Panc1 (cell line): Measurements from ENCODE around the gene ADCY2. TPM values are rescaled to one million over a fixed set of nuclear protein-coding genes. Genes with fewer than 3 reads are reported as not detected.

Source experiments
- ATAC-seq: fragments of 200-7000 bp; cut with Tn5 transposase; 2 replicates; pipeline ENCODE4 v1.9.1; 2020; ENCODE audit warnings: mild to moderate bottlenecking, moderate library complexity
- BruUV-seq: library from RNA; stranded (reverse); fragments of 400-500 nt; replicated peaks from 2 replicates; lab custom pipeline; 2021; lab: Mats Ljungman, UMichigan
- CTCF ChIA-PET: fragments of 300-600 bp; sonication (Branson Sonifier 250); formaldehyde crosslinking; loops from one replicate; lab custom pipeline; 2022; ENCODE audit warnings: antibody characterized with exemption; lab: Charles Lee
- POLR2A ChIA-PET: fragments of 300-600 bp; sonication (Branson Sonifier 250); formaldehyde crosslinking; loops from one replicate; lab custom pipeline; 2022; ENCODE audit warnings: antibody characterized with exemption; lab: Charles Lee
- DNase-seq: peaks from one replicate; pipeline ENCODE4 v3.0.0-alpha.2; 2010; ENCODE audit warnings: low read depth, low spot score
- H3K27ac ChIP-seq: 2 replicates; pipeline ENCODE4 v1.5.1; 2011; ENCODE audit warnings: mild to moderate bottlenecking, low read length, inconsistent platforms
- H3K27me3 ChIP-seq: fragments of 200-500 bp; sonication (Bioruptor generic); 2 replicates; pipeline ENCODE4 v1.6.0; 2014; ENCODE audit warnings: low read length, inconsistent platforms; ENCODE audit not compliant: control insufficient read depth, insufficient read depth
- H3K36me3 ChIP-seq: fragments of 200-500 bp; sonication (Bioruptor generic); 2 replicates; pipeline ENCODE4 v1.5.1; 2014; ENCODE audit warnings: inconsistent platforms, mild to moderate bottlenecking, low read length, moderate library complexity; ENCODE audit not compliant: control insufficient read depth, insufficient read depth
- H3K4me1 ChIP-seq: 2 replicates; pipeline ENCODE4 v1.5.1; 2011; ENCODE audit warnings: inconsistent platforms, mild to moderate bottlenecking, low read length, moderate library complexity; ENCODE audit not compliant: control insufficient read depth, insufficient read depth
- H3K4me3 ChIP-seq, 2 experiments: 2 replicates each; pipeline ENCODE4 v1.5.1; 2011 to 2012; ENCODE audit warnings: low read depth in 2 of 2, low read length in 2 of 2, mild to moderate bottlenecking in 2 of 2, inconsistent platforms in 1 of 2, moderate library complexity in 1 of 2
- H3K9me3 ChIP-seq: fragments of 200-500 bp; sonication (Bioruptor generic); 2 replicates; pipeline ENCODE4 v1.5.1; 2014; ENCODE audit warnings: low read depth, mild to moderate bottlenecking, inconsistent platforms, low read length, moderate library complexity; ENCODE audit not compliant: control insufficient read depth, insufficient read depth
- CTCF ChIP-seq: fragments of 450-650 bp; IDR thresholded peaks from 2 replicates; pipeline ENCODE4 v1.5.1; 2017; ENCODE audit warnings: mild to moderate bottlenecking
- POLR2AphosphoS5 ChIP-seq: IDR thresholded peaks from 2 replicates; pipeline ENCODE4 v1.6.1; 2012; ENCODE audit warnings: mild to moderate bottlenecking, low read depth, low read length, moderate library complexity
- SIN3A ChIP-seq: IDR thresholded peaks from 2 replicates; pipeline ENCODE4 v1.6.1; 2012; ENCODE audit warnings: low read depth, mild to moderate bottlenecking, low read length, moderate library complexity, borderline replicate concordance; ENCODE audit not compliant: insufficient read depth
- TCF7L2 ChIP-seq: IDR thresholded peaks from 2 replicates; pipeline ENCODE4 v1.6.1; 2011; ENCODE audit warnings: mild to moderate bottlenecking, low read depth, low read length, inconsistent platforms
- in situ Hi-C: cut with HindIII; loops from 2 replicates; pipeline ENCODE4 v1.10.0; 2016; ENCODE audit warnings: low sequenced_read_pairs, low pct_unique_long_range_greater_than_20kb
- intact Hi-C: fragments of 100-400 bp; cut with micrococcal nuclease; formaldehyde crosslinking; loops from one replicate; pipeline ENCODE4 v1.10.0; 2022; ENCODE audit not compliant: unreplicated experiment
- total RNA-seq: library from RNA; stranded (reverse); gene quantifications from one replicate; pipeline ENCODE4 v1.2.1, GENCODE V29; 2021; ENCODE audit not compliant: unreplicated experiment
- TF ChIP-seq, protein P1 (sequence below), 2 experiments: IDR thresholded peaks; 2 replicates each; pipeline ENCODE4 v1.6.1; 2011 to 2012; ENCODE audit warnings: low read depth in 2 of 2, control low read depth in 1 of 2, low read length in 1 of 2, mild to moderate bottlenecking in 1 of 2, moderate library complexity in 1 of 2; ENCODE audit not compliant: insufficient read depth in 1 of 2

ADCY2 gene
- total RNA-seq, 1 experiment from 2014 or later: 0.13 TPM

DNA sequence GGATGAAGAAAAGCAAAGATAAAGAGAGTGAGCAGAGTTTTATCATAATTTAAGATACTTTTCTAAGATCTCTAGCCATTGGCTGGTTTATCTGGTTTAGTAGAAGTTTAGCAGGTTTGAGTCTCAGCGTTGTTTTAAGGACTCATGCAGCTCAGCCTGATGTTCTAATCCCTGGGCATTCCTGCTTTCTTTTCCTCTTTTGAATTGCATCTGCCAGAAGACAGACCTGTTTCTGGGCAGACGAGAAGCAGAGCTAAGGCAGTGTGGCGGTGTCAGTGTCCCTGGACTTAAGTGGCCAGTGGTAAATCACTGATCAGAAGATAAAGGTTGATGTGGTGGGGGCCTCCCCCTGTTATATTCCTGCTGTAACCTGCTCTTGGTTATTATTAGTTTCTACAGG is 138.6 kb downstream of the ADCY2 start:
- ATAC-seq (no peak), DNase-seq (no peak)
- no peak for TF ChIP-seq SIN3A
- no peak for TF ChIP-seq CTCF
- no peak for TF ChIP-seq TCF7L2
- no peak for TF ChIP-seq POLR2AphosphoS5
- TF ChIP-seq, protein P1, sequence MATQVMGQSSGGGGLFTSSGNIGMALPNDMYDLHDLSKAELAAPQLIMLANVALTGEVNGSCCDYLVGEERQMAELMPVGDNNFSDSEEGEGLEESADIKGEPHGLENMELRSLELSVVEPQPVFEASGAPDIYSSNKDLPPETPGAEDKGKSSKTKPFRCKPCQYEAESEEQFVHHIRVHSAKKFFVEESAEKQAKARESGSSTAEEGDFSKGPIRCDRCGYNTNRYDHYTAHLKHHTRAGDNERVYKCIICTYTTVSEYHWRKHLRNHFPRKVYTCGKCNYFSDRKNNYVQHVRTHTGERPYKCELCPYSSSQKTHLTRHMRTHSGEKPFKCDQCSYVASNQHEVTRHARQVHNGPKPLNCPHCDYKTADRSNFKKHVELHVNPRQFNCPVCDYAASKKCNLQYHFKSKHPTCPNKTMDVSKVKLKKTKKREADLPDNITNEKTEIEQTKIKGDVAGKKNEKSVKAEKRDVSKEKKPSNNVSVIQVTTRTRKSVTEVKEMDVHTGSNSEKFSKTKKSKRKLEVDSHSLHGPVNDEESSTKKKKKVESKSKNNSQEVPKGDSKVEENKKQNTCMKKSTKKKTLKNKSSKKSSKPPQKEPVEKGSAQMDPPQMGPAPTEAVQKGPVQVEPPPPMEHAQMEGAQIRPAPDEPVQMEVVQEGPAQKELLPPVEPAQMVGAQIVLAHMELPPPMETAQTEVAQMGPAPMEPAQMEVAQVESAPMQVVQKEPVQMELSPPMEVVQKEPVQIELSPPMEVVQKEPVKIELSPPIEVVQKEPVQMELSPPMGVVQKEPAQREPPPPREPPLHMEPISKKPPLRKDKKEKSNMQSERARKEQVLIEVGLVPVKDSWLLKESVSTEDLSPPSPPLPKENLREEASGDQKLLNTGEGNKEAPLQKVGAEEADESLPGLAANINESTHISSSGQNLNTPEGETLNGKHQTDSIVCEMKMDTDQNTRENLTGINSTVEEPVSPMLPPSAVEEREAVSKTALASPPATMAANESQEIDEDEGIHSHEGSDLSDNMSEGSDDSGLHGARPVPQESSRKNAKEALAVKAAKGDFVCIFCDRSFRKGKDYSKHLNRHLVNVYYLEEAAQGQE (IDR thresholded peaks at IDR 0.05; ENCODE audit: insufficient read depth in 1 of 2, low read depth in 2 of 2, low read length in 1 of 2): no peak
- Histone ChIP-seq H3K9me3 (no peaks in the 10 kb centered on the region), H3K4me1 (no peaks in the 10 kb centered on the region), H3K4me3 (no peak overlapping the region), H3K36me3 (no peaks in the 10 kb centered on the region), H3K27ac (no peak overlapping the region), H3K27me3 (no peaks in the 10 kb centered on the region)
- in situ Hi-C loops (no loop called here), intact Hi-C loops (no loop called here)
- POLR2A ChIA-PET: no interaction called here
- BruUV-seq: no TSS peak
- CTCF ChIA-PET: no interaction called here

GRCh38 chr5:7537573-7537972 is 141.6 kb downstream of the ADCY2 start:
- H3K4me3 ChIP-seq: no peak overlapping the region
- TF ChIP-seq POLR2AphosphoS5 (no peak), SIN3A (no peak), CTCF (no peak), TCF7L2 (no peak)
- TF ChIP-seq, protein P1 (IDR thresholded peaks at IDR 0.05; ENCODE audit: insufficient read depth in 1 of 2, low read depth in 2 of 2, low read length in 1 of 2): no peak
- ATAC-seq (no peak), DNase-seq (no peak)
- CTCF ChIA-PET: no interaction called here
- POLR2A ChIA-PET: no interaction called here
- BruUV-seq: no TSS peak
- intact Hi-C loops (no loop called here), in situ Hi-C loops (no loop called here)
- H3K4me1 ChIP-seq: no peaks in the 10 kb centered on the region
- H3K27me3 ChIP-seq: no peaks in the 10 kb centered on the region
- H3K9me3 ChIP-seq: no peaks in the 10 kb centered on the region
- no peaks in the 10 kb centered on the region for H3K36me3 ChIP-seq
- no peak overlapping the region for H3K27ac ChIP-seq
